ENCODE results near the gene ALG6.
"Not testable (repeated sequence)": the region's sequence is repeated elsewhere in the genome, so short reads cannot be mapped to it uniquely, and the experiment has no call there.

ALG6 gene

DNA sequence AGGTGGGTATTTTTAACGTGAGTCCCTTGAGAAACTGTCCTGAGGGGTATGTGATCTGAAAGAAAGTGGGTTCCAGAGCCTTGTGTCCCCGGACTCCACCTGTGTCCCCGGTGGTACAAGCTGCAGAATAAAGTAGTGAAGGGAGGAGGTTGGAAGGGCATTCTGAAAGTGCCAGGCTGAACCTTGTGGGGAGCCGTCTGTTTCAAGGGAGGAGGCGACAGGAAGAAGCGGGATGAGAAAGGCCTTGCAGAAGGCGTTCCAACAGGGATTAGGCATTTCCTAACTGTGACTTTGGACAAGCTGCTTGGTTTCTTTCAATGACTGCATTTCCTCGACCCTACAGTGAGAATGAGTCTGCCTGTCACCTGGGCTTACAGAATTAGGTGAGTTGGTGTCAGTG lies 39.3 kb upstream of the ALG6 start:
- no peak for DNase-seq (ENCODE audit: extremely low read depth in 1 of 2, low read depth in 1 of 2)

- no peak for DNase-seq (ENCODE audit: extremely low read depth in 1 of 2, low read depth in 1 of 2)
These were observed 38.6 kb upstream of the ALG6 start for GRCh38 chr1:63328781-63329180.

GRCh38 chr1:63329621-63330330 lies 37.7 kb upstream of the ALG6 start:
- no peak for DNase-seq (ENCODE audit: extremely low read depth in 1 of 2, low read depth in 1 of 2)

DNA sequence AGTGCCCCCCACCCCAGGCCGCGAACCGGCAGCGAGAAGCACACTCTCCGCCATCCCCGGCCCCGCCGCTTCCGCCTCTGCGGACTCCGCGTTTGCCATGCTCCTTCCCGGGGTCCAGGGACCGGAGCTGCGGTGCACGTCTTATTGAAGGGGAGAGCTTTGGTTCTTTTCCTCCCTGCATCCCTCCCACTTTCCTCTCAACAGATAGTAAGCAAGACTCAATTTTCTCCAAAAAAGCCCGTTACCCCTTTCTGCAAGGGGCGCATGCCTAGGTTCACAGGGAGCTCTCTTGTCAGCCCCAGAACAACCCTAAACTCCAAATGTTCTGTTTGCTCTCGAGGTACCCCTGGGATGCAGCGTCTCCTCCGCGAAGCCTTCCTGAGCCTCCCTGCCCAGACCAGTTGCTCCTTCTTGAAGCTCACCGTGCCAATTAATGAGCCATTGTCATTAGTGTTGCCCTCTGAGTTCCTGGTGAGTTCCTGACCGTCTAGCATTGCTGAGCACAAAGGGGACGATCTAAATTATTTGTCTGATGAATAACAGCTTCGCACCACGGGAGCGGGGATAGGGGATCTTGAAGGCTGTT lies 37.0 kb upstream of the ALG6 start:
- DNase-seq (ENCODE audit: extremely low read depth in 1 of 2, low read depth in 1 of 2): no peak

- DNase-seq (ENCODE audit: extremely low read depth in 1 of 2, low read depth in 1 of 2): no peak
These were observed 25.0 kb upstream of the ALG6 start for GRCh38 chr1:63342402-63342801.

GRCh38 chr1:63343922-63344321 lies 23.5 kb upstream of the ALG6 start:
- DNase-seq (ENCODE audit: extremely low read depth in 1 of 2, low read depth in 1 of 2): no peak

- DNase-seq (ENCODE audit: extremely low read depth in 1 of 2, low read depth in 1 of 2): no peak
These were observed 17.1 kb upstream of the ALG6 start for GRCh38 chr1:63350320-63350719.

DNA sequence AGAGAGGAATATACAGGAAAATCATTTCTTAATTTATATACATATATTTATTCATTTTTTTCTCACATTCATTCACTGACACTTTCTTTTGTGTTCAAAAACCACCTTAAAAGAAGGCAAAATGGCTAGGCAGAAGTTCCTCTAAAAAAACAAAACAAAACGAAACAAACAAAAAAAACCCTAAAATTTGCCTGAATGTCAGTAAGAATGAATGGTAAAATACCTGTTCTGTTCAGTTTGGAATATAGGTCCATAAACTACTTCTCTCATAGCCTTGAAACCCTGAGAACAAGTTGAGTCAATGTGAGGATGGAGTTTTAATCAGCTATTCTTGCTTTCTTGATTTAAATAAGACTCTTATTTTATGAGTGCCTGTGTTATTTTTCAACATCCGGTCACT lies 14.7 kb upstream of the ALG6 start:
- no peak for DNase-seq (ENCODE audit: extremely low read depth in 1 of 2, low read depth in 1 of 2)

- DNase-seq (ENCODE audit: extremely low read depth in 1 of 2, low read depth in 1 of 2): not testable (repeated sequence)
These were observed 11.2 kb upstream of the ALG6 start for GRCh38 chr1:63356234-63356633.

DNA sequence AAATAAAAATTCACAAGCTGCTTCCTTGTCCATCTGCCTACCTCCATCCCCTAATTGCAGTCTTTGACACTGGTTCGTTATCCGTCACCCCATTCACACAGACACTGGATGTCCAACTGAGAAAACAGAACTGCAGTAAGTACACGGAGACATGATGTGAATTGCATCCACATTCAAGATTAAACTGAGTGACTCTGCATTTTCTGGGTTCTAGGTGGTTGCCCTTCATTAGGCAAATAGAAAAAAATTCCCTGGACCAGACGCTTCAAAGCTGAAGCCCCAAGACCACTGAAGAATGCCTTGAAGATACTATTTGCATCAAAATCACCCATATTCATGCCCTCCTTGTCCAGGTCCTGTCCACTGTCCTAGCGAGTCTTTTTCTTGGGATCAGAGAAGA lies 7.9 kb upstream of the ALG6 start:
- DNase-seq (ENCODE audit: extremely low read depth in 1 of 2, low read depth in 1 of 2): no peak

GRCh38 chr1:63362073-63362472 lies 5.4 kb upstream of the ALG6 start:
- no peak for DNase-seq (ENCODE audit: extremely low read depth in 1 of 2, low read depth in 1 of 2)

DNA sequence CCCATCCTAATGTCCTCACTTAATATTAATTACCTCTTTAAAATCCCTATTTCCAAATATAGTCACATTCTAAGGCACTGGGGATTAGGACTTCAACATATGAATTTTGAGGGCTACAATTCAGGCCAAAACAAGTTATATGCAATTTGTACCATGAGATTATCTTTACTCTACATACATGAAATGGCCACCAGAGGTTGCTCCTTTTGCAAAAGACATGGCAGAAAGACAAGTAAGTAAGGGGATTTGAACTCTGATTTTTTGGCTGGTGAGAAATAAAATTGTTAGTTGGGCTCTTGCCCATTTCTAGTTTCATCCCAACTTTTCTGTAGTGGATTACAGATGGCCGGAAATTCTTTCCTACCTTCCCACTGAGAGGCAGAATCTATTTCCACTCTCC lies 4.8 kb upstream of the ALG6 start:
- no peak for DNase-seq (ENCODE audit: extremely low read depth in 1 of 2, low read depth in 1 of 2)

- DNase-seq (ENCODE audit: extremely low read depth in 1 of 2, low read depth in 1 of 2): no peak
These were observed 4.4 kb upstream of the ALG6 start for GRCh38 chr1:63363014-63363413.

- no peak for DNase-seq (ENCODE audit: extremely low read depth in 1 of 2, low read depth in 1 of 2)
These were observed 566 bp upstream of the ALG6 start for GRCh38 chr1:63366908-63367214.

GRCh38 chr1:63368131-63368530 lies 704 bp downstream of the ALG6 start:
- DNase-seq (ENCODE audit: extremely low read depth in 1 of 2, low read depth in 1 of 2): no peak

DNA sequence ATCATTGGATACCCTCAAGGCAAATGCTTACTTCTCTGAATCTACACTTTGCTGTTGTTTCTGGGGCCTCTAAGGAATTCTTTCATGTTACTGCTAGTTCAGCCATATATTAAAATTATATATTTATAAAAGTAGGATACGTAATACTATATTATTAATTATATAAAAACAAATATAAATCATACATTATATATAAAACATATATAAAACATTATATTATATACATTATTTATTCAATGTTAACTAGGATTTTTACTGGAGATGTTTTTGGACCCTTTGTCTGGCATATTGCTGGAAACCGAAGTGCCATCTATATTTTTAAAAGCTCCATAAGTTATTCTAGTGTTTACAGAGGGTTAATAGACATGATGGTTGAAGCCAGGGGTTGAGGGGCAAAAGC lies 12.2 kb downstream of the ALG6 start:
- DNase-seq (ENCODE audit: extremely low read depth in 1 of 2, low read depth in 1 of 2): no peak

GRCh38 chr1:63381741-63382140 lies 14.3 kb downstream of the ALG6 start:
- DNase-seq (ENCODE audit: extremely low read depth in 1 of 2, low read depth in 1 of 2): no peak

GRCh38 chr1:63401945-63402344 lies 34.5 kb downstream of the ALG6 start:
- DNase-seq (ENCODE audit: extremely low read depth in 1 of 2, low read depth in 1 of 2): no peak

DNA sequence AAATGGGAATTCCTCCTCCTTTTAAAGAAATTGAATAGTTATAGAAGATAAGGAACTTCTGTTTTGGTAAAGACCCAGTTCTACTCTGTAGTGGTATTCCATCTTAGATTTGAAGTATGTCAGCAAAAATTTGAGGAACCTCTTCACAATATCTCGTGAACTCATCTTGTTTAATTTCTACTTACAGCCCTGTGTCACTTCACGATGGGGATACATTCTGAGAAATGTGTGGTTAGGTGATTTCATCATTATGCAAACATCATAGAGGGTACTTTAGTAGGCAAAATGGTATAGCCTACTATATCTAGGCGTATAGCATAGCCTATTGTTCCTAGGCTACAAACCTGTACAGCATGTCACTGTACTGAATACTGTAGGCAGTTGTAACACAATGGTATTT lies 36.0 kb downstream of the ALG6 start:
- DNase-seq (ENCODE audit: extremely low read depth in 1 of 2, low read depth in 1 of 2): no peak

- DNase-seq (ENCODE audit: extremely low read depth in 1 of 2, low read depth in 1 of 2): no peak
These were observed 37.6 kb downstream of the ALG6 start for GRCh38 chr1:63405021-63405420.

DNA sequence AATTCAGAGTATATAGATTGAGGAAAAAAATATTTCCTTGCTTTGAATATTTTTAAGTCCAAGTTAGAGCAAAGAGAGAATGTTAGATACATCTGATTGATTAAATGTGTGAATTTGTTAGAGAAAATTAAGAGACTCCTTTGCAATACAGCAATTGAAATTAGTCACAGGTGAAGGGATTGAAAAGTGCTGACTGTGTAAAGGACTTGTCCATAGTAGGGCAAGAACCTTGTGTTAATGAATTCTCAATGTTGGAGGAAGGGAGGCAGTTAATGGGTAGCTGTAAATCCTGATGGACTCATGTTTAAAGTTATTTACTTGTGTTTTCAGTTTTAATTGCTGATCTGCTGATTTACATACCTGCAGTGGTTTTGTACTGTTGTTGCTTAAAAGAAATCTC lies 38.6 kb downstream of the ALG6 start:
- no peak for DNase-seq (ENCODE audit: extremely low read depth in 1 of 2, low read depth in 1 of 2)

DNA sequence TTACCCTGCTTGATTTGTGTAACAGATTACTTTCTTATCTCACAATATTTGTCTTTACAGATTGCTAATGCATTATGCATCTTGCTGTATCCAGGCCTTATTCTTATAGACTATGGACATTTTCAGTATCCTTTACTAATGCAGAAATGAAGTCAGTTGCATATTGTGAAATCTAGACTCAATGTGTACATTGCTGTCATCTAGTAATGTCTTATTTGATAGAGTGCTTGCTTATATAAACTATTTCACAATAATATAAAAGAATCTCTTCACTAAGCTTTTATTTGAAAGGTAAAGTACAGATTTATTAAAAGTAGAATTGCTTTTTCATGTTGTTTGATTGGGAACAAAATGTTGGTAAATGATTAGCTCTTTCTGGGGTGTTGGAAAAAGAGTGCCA lies 39.6 kb downstream of the ALG6 start:
- no peak for DNase-seq (ENCODE audit: extremely low read depth in 1 of 2, low read depth in 1 of 2)

DNA sequence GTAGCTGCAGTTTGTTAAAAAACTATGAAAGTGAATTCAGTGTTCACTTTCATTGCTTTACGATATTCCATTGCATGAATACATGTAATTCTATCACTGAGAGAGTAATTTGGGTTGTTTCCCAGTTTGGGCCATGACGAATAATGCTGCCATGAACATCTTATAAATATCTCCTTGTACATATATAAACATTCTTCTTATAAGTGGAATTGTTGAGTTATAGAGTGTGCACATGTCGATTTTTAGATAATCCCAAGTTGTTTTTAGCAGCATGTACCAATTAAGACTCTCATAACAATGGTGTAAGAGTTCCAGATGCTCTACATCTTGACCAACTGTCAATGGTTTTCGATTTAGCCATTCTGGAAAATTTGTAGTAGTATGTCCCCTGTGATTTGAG lies 40.9 kb downstream of the ALG6 start:
- DNase-seq (ENCODE audit: extremely low read depth in 1 of 2, low read depth in 1 of 2): no peak
